Esophagus muscularis mucosa (tissue), 4 donors: ENCODE results near the gene NPHP4.

Experiments used
- EP300 ChIP-seq: sonication (generic); formaldehyde crosslinking; IDR thresholded peaks from one replicate; pipeline ENCODE4 v1.6.1; 2017; ENCODE audit warnings: antibody characterized with exemption
- POLR2A ChIP-seq: fragments of 450-650 bp; IDR thresholded peaks from one replicate; pipeline ENCODE4 v1.6.1; 2017; ENCODE audit warnings: antibody characterized with exemption, moderate library complexity, mild to moderate bottlenecking, low read depth
- POLR2AphosphoS5 ChIP-seq, 2 donors: sonication (generic); formaldehyde crosslinking; IDR thresholded peaks; one replicate each; pipeline ENCODE4 v1.6.1; 2017; ENCODE audit warnings: antibody characterized with exemption in 2 of 2
- TF ChIP-seq, protein P1 (sequence below), 3 experiments: fragments of 200-600 bp in 2 of 3; fragments of 450-650 bp in 1 of 3; sonication (generic) in 2 of 3; IDR thresholded peaks; one replicate each; pipeline ENCODE4 v1.5.1; 2017 to 2019; ENCODE audit warnings: antibody characterized with exemption in 3 of 3, mild to moderate bottlenecking in 2 of 3, moderate library complexity in 1 of 3

- TF ChIP-seq POLR2A (no peak), POLR2AphosphoS5 (IDR thresholded peaks at IDR 0.05) (no peak), EP300 (no peak)
- TF ChIP-seq, protein P1, sequence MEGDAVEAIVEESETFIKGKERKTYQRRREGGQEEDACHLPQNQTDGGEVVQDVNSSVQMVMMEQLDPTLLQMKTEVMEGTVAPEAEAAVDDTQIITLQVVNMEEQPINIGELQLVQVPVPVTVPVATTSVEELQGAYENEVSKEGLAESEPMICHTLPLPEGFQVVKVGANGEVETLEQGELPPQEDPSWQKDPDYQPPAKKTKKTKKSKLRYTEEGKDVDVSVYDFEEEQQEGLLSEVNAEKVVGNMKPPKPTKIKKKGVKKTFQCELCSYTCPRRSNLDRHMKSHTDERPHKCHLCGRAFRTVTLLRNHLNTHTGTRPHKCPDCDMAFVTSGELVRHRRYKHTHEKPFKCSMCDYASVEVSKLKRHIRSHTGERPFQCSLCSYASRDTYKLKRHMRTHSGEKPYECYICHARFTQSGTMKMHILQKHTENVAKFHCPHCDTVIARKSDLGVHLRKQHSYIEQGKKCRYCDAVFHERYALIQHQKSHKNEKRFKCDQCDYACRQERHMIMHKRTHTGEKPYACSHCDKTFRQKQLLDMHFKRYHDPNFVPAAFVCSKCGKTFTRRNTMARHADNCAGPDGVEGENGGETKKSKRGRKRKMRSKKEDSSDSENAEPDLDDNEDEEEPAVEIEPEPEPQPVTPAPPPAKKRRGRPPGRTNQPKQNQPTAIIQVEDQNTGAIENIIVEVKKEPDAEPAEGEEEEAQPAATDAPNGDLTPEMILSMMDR (IDR thresholded peaks at IDR 0.05): no peak
These were observed 27.1 kb upstream of the NPHP4 start for GRCh38 chr1:6019166-6019845.
